Measurements from ENCODE around the gene NPDC1.

Gene NPDC1

DNA sequence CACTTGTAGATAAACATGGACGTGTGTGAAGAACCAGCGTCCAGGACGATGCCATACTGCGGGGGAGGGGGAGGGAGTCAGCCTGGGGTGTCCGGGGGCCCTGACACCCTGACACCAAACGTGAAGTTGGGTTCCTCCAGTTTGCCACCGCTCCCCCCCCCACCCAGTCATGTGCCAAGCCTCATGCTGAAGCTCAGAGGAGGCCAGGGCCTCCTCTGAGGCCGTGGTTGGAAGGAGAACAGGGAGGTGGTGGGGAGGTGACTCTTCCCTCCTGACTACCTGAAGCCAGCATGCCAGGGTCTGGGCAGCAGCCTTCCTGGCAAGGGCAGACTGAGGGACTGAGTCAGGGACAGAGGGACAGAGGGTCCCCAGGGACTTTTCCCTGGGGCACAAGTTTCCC lies 6.3 kb upstream of the NPDC1 start:
- Histone ChIP-seq H3K36me3 (replicated peaks; ENCODE audit: low read depth, low read length) (no peaks in the 10 kb centered on the region), H3K4me1 (ENCODE audit: low read length) (no peaks in the 10 kb centered on the region), H3K4me2 (ENCODE audit: low read length) (no peak overlapping the region), H3K79me2 (ENCODE audit: low read length) (no peaks in the 10 kb centered on the region), H3K27me3 (ENCODE audit: low read depth, low read length) (peaks cover 8% of the 10 kb centered on the region; the same call in 1 of the 2 replicates), H3K27ac (ENCODE audit: low read length) (no peak overlapping the region), H3K9ac (ENCODE audit: low read length) (no peak overlapping the region), H2AFZ (ENCODE audit: low read depth, low read length) (no peak overlapping the region), H3K4me3 (ENCODE audit: low read length) (no peak overlapping the region), H3K9me3 (ENCODE audit: insufficient read depth, low read length) (no peaks in the 10 kb centered on the region), H4K20me1 (ENCODE audit: insufficient read depth, low read length) (0 out of 2 replicates have a peak, but pooled peaks cover 4% of the 10 kb centered on the region)
- TF ChIP-seq, protein P1, sequence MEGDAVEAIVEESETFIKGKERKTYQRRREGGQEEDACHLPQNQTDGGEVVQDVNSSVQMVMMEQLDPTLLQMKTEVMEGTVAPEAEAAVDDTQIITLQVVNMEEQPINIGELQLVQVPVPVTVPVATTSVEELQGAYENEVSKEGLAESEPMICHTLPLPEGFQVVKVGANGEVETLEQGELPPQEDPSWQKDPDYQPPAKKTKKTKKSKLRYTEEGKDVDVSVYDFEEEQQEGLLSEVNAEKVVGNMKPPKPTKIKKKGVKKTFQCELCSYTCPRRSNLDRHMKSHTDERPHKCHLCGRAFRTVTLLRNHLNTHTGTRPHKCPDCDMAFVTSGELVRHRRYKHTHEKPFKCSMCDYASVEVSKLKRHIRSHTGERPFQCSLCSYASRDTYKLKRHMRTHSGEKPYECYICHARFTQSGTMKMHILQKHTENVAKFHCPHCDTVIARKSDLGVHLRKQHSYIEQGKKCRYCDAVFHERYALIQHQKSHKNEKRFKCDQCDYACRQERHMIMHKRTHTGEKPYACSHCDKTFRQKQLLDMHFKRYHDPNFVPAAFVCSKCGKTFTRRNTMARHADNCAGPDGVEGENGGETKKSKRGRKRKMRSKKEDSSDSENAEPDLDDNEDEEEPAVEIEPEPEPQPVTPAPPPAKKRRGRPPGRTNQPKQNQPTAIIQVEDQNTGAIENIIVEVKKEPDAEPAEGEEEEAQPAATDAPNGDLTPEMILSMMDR (IDR thresholded peaks at IDR 0.05; ENCODE audit: low read depth, low read length), result no peak
- no peak for TF ChIP-seq EZH2phosphoT487 (IDR thresholded peaks at IDR 0.05; ENCODE audit: low read depth)

DNA sequence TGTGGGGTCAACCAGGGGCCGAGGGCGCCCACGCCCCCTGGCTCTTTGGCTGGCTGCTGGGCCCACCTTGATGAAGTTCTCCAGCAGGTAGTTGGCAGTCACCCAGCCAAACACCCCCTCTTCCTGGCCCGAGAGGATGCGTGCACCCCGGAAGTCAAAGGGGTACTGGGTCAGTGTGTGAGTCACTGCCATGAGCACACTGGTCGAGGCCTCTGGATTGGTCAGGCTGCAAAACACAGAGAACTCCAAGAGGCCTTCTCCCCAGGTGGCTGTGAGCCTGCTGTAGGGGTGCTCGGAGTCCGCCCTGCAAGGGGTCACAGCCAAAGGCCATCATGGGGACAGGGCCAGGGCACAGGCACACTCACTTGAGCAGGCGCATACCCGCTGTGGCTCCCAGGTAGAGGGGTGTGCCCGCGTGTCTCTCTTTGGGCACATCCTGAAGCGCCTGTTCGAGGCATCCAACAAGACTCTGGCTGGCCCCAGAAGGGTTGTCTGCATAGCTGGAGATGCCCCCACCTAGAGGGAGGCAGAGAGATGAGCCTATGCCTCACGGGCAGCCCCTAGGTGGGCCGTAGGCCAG lies 5.3 kb upstream of the NPDC1 start:
- 0 out of 2 replicates have a peak, but pooled peaks cover 9% of the 10 kb centered on the region for H4K20me1 ChIP-seq (ENCODE audit: insufficient read depth, low read length)
- peaks cover 11% of the 10 kb centered on the region; the same call in 1 of the 2 replicates for H3K27me3 ChIP-seq (ENCODE audit: low read depth, low read length)
- H3K79me2 ChIP-seq (ENCODE audit: low read length), result no peaks in the 10 kb centered on the region
- TF ChIP-seq, protein P1 (IDR thresholded peaks at IDR 0.05; ENCODE audit: low read depth, low read length), result no peak
- TF ChIP-seq EZH2phosphoT487 (IDR thresholded peaks at IDR 0.05; ENCODE audit: low read depth), result no peak
- H3K9me3 ChIP-seq (ENCODE audit: insufficient read depth, low read length), result no peaks in the 10 kb centered on the region
- no peak overlapping the region for H2AFZ ChIP-seq (ENCODE audit: low read depth, low read length)
- H3K9ac ChIP-seq (ENCODE audit: low read length), result no peak overlapping the region
- H3K36me3 ChIP-seq (replicated peaks; ENCODE audit: low read depth, low read length), result no peaks in the 10 kb centered on the region
- H3K27ac ChIP-seq (ENCODE audit: low read length), result no peak overlapping the region
- H3K4me1 ChIP-seq (ENCODE audit: low read length), result peaks cover 2% of the 10 kb centered on the region; the same call in 1 of the 2 replicates
- no peak overlapping the region for H3K4me3 ChIP-seq (ENCODE audit: low read length)
- H3K4me2 ChIP-seq (ENCODE audit: low read length), result no peak overlapping the region

DNA sequence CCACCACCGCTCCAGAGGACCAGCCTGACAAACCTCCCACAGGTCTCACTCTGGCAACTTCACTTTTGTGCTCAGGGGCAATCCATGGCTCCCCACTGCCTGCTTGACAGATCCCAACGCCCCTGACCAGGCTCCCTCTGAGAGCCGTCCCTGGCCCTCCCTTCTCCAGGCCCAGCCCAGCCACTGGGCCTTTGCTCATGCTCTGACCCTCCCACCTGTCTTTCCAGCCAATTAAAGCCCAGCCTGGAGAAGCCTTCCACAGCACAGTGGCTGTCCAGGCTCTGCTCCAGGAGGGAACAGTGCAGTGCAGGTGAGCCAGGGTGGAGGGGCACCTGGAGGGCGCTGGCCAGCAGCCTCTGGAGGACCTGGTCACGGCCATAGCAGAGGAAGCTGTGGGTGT lies 4.6 kb upstream of the NPDC1 start:
- Histone ChIP-seq H3K4me3 (ENCODE audit: low read length) (no peak overlapping the region), H3K79me2 (ENCODE audit: low read length) (no peaks in the 10 kb centered on the region), H3K4me2 (ENCODE audit: low read length) (no peak overlapping the region), H3K36me3 (replicated peaks; ENCODE audit: low read depth, low read length) (no peaks in the 10 kb centered on the region), H2AFZ (ENCODE audit: low read depth, low read length) (no peak overlapping the region), H3K27ac (ENCODE audit: low read length) (no peak overlapping the region), H3K9me3 (ENCODE audit: insufficient read depth, low read length) (no peaks in the 10 kb centered on the region), H3K4me1 (ENCODE audit: low read length) (peaks cover 3% of the 10 kb centered on the region; the same call in 1 of the 2 replicates), H3K27me3 (ENCODE audit: low read depth, low read length) (peaks cover 11% of the 10 kb centered on the region; the same call in 1 of the 2 replicates), H3K9ac (ENCODE audit: low read length) (no peak overlapping the region), H4K20me1 (ENCODE audit: insufficient read depth, low read length) (0 out of 2 replicates have a peak, but pooled peaks cover 9% of the 10 kb centered on the region)
- TF ChIP-seq EZH2phosphoT487 (IDR thresholded peaks at IDR 0.05; ENCODE audit: low read depth), result no peak
- TF ChIP-seq, protein P1 (IDR thresholded peaks at IDR 0.05; ENCODE audit: low read depth, low read length), result no peak

DNA sequence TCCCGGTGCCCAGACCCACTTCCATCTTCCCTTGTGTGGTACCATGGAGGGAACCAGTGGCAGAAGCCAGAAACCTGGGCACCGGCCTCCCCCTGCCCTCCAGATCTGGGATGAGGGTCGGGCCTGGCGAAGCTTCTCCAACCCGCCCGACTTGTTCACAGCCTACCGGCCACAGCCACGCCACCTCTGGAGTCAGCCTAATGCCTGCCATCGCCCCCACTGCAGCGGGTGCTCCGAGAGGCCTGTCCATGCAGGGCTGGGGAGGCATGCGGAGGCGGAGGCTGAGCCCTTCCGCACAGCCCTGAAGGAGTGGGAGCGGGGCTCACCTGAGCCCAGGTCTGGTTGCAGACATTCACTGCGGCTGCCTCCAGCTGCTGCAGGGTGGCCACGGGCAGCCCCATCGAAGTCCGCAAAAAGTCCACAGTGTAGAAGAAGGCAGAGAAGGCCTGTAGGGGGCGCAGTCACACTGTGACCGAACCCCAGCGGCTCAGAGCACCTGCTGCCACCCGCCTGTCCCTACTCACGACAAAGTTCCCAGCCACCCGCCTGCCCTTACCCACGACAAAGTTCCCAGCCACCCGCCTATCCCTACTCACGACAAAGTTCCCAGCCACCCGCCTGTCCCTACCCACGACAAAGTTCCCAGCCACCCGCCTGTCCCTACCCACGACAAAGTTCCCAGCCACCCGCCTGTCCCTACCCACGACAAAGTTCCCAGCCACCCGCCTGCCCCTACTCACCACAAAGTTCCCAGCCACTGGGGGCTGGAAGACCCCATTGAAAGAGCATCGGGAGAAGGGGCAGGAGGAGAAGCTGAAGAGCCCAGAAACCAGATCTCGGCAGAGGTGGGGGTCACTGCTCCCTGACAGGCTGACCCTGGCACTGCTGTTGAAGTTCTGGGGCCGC lies 3.8 kb upstream of the NPDC1 start:
- Histone ChIP-seq H2AFZ (ENCODE audit: low read depth, low read length) (no peak overlapping the region), H3K9ac (ENCODE audit: low read length) (no peak overlapping the region), H3K4me1 (ENCODE audit: low read length) (peaks cover 3% of the 10 kb centered on the region; the same call in 1 of the 2 replicates), H3K27ac (ENCODE audit: low read length) (no peak overlapping the region), H3K27me3 (ENCODE audit: low read depth, low read length) (peaks cover 15% of the 10 kb centered on the region), H3K4me3 (ENCODE audit: low read length) (no peak overlapping the region), H3K9me3 (ENCODE audit: insufficient read depth, low read length) (no peaks in the 10 kb centered on the region), H3K36me3 (replicated peaks; ENCODE audit: low read depth, low read length) (no peaks in the 10 kb centered on the region), H4K20me1 (ENCODE audit: insufficient read depth, low read length) (0 out of 2 replicates have a peak, but pooled peaks cover 9% of the 10 kb centered on the region), H3K79me2 (ENCODE audit: low read length) (no peaks in the 10 kb centered on the region), H3K4me2 (ENCODE audit: low read length) (no peak overlapping the region)
- TF ChIP-seq EZH2phosphoT487 (IDR thresholded peaks at IDR 0.05; ENCODE audit: low read depth), result no peak
- TF ChIP-seq, protein P1 (IDR thresholded peaks at IDR 0.05; ENCODE audit: low read depth, low read length), result peak; percentile 50
